HepG2 (cell line): Measurements from ENCODE around the gene MOB3C. TPM values are rescaled to one million over a fixed set of nuclear protein-coding genes. Genes with fewer than 3 reads are reported as not detected.
A peak's percentile ranks its signal among the peaks of the same experiment; 100 is the strongest.

Experiments
- AHDC1 ChIP-seq: sonication (generic); formaldehyde crosslinking; IDR thresholded peaks from 2 replicates; pipeline ENCODE4 v1.5.1; 2020; ENCODE audit warnings: mild to moderate bottlenecking, missing genetic modification reagents, borderline replicate concordance
- AKNA ChIP-seq: sonication (generic); formaldehyde crosslinking; IDR thresholded peaks from 2 replicates; pipeline ENCODE4 v1.4.0; 2020; ENCODE audit warnings: missing genetic modification reagents, borderline replicate concordance
- FOSL1 ChIP-seq: sonication (generic); formaldehyde crosslinking; IDR thresholded peaks from 2 replicates; pipeline ENCODE4 v1.9.0; 2021; ENCODE audit warnings: missing genetic modification reagents, borderline replicate concordance
- HMGA1 ChIP-seq: sonication (generic); formaldehyde crosslinking; conservative IDR thresholded peaks from 2 replicates; pipeline ENCODE4 v1.4.0; 2020; ENCODE audit warnings: missing genetic modification reagents
- HNF4A ChIP-seq: sonication (generic); formaldehyde crosslinking; IDR thresholded peaks from 2 replicates; pipeline ENCODE4 v1.4.0; 2020; ENCODE audit warnings: missing genetic modification reagents
- KMT2B ChIP-seq: IDR thresholded peaks from 2 replicates; pipeline ENCODE4 v1.6.1; 2016; ENCODE audit warnings: missing genetic modification reagents, missing compliant biosample characterization
- NR3C1 ChIP-seq: sonication (generic); formaldehyde crosslinking; IDR thresholded peaks from 2 replicates; pipeline ENCODE4 v1.4.0; 2020; ENCODE audit warnings: missing genetic modification reagents
- RFXAP ChIP-seq: sonication (generic); formaldehyde crosslinking; IDR thresholded peaks from 2 replicates; pipeline ENCODE4 v1.4.0; 2020; ENCODE audit warnings: missing genetic modification reagents, borderline replicate concordance
- SMAD1 ChIP-seq: sonication (generic); formaldehyde crosslinking; IDR thresholded peaks from 2 replicates; pipeline ENCODE4 v1.4.0; 2020; ENCODE audit warnings: missing genetic modification reagents, low read depth, mild to moderate bottlenecking, borderline replicate concordance
- ZNF235 ChIP-seq: sonication (generic); formaldehyde crosslinking; IDR thresholded peaks from 2 replicates; pipeline ENCODE4 v1.8.1; 2023; ENCODE audit warnings: mild to moderate bottlenecking, missing genetic modification reagents, borderline replicate concordance
- ZNF282 ChIP-seq: fragments of 450-650 bp; IDR thresholded peaks from 2 replicates; pipeline ENCODE4 v1.6.1; 2018; ENCODE audit not compliant: partially characterized antibody
- ZNF569 ChIP-seq: sonication (generic); formaldehyde crosslinking; IDR thresholded peaks from 2 replicates; pipeline ENCODE4 v1.5.0; 2020; ENCODE audit warnings: mild to moderate bottlenecking, missing genetic modification reagents, moderate library complexity, borderline replicate concordance
- ZNF770 ChIP-seq: sonication (generic); formaldehyde crosslinking; IDR thresholded peaks from 2 replicates; pipeline ENCODE4 v1.5.0; 2020; ENCODE audit warnings: mild to moderate bottlenecking, missing genetic modification reagents
- ZNF879 ChIP-seq: sonication (generic); formaldehyde crosslinking; IDR thresholded peaks from 2 replicates; pipeline ENCODE4 v1.8.1; 2023; ENCODE audit warnings: missing genetic modification reagents
- ZNF883 ChIP-seq: sonication (generic); formaldehyde crosslinking; IDR thresholded peaks from 2 replicates; pipeline ENCODE4 v1.5.1; 2020; ENCODE audit warnings: mild to moderate bottlenecking, missing genetic modification reagents; ENCODE audit errors: not compliant biosample characterization
- polyA plus RNA-seq, 8 experiments: library from polyadenylated mRNA; depleted of rRNA in 3 of 8; stranded (reverse) in 7 of 8; unstranded in 1 of 8; fragments of >200 nt; fragmentation: Illumina TruSeq in 4 of 8; extraction: Trizol in 4 of 8; gene quantifications; 2 replicates each; pipeline versions ENCODE4 v1.2.1 to v1.2.3, GENCODE V29; 2011 to 2016; ENCODE audit warnings: low read depth in 4 of 8, missing spikeins in 1 of 8, mixed read lengths in 1 of 8; ENCODE audit not compliant: insufficient read depth in 1 of 8
- total RNA-seq, 5 experiments: library from RNA; depleted of rRNA; stranded (reverse); fragments of >200 nt; fragmentation: Illumina TruSeq; extraction: Trizol; gene quantifications; 2 replicates each; pipeline ENCODE4 v1.2.3, GENCODE V29; 2016; ENCODE audit warnings: low read depth in 1 of 5

The MOB3C gene
- total and polyA plus RNA-seq, 2 of the 13 experiments (the other 11 are each of a cell fraction or from before 2014, with no cell fraction given), result 3.5 to 4.1 TPM

- TF ChIP-seq RFXAP (CRISPR knock-in tag) (no peak), ZNF569 (no peak), NR3C1 (CRISPR knock-in tag) (no peak), FOSL1 (CRISPR knock-in tag) (no peak), HMGA1 (CRISPR knock-in tag) (no peak), SMAD1 (CRISPR knock-in tag) (no peak), AHDC1 (no peak), KMT2B (0 out of 2 replicates have a peak, but pooled peaks have one; percentile 43), AKNA (no peak), ZNF282 (no peak), ZNF879 (CRISPR knock-in tag) (no peak), ZNF883 (CRISPR knock-in tag) (peak; percentile 35), HNF4A (no peak), ZNF235 (CRISPR knock-in tag) (no peak), ZNF770 (CRISPR knock-in tag) (peak; percentile 80)
Measured at GRCh38 chr1:46616277-46617107, at the start of gene MOB3C (continued).
